HG02981 (cell line): ENCODE measurements around the gene ADRB1.

Experiments
- ATAC-seq: cut with Tn5 transposase; IDR thresholded peaks from one replicate; pipeline ENCODE4 v1.9.1; 2021; ENCODE audit warnings: mild to moderate bottlenecking, moderate library complexity; ENCODE audit not compliant: unreplicated experiment

ADRB1 gene

GRCh38 chr10:114051714-114052113 is 8.0 kb downstream of the ADRB1 start:
- ATAC-seq = no peak

DNA sequence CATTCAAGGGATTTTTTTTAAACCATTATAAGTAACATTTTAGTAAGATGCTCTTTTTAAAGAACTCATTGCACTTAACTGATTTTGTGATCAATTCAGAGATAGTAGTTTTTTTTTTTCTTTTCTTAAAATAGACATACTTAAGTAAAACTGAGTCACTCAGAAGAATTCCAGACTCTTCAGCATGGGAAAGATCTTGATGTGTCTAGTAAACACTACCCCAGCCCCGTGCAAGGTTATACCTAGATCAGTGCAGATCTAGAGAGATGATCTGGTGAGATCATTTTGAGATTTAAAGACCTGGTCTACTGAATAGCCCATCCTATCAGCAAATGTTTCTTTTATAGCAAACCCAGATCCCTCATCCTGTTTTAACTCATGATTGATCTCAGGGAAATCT is 8.6 kb downstream of the ADRB1 start:
- ATAC-seq = no peak

- no peak for ATAC-seq
Observed at GRCh38 chr10:114053946-114054345, 10.3 kb downstream of the ADRB1 start.

GRCh38 chr10:114057855-114058254 is 14.2 kb downstream of the ADRB1 start:
- ATAC-seq = no peak

- no peak for ATAC-seq
Observed at GRCh38 chr10:114058297-114058696, 14.6 kb downstream of the ADRB1 start.

- ATAC-seq = no peak
Observed at GRCh38 chr10:114059561-114059960, 15.9 kb downstream of the ADRB1 start.

- no peak for ATAC-seq
Observed at GRCh38 chr10:114060456-114060855, 16.8 kb downstream of the ADRB1 start.

GRCh38 chr10:114061148-114061547 is 17.5 kb downstream of the ADRB1 start:
- ATAC-seq = no peak

DNA sequence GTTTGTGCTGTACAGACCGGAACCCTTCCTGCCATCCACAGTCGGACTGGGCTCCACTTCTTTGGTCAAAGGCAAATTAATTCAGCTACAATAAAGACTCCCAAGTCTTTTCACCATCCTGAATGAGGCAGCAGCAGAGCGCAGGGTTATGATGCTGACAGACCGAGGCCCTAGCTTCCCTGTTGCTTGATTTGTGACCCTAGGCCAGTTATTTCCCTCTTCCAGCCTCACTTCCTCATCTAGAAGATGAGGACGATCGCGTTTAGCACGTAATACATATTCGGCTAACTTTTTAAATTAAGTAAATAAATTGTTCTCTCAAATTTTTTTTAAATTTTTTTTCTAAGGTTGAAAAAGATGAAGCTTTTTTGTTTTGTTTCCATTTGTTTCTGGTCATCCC is 18.1 kb downstream of the ADRB1 start:
- ATAC-seq = no peak

DNA sequence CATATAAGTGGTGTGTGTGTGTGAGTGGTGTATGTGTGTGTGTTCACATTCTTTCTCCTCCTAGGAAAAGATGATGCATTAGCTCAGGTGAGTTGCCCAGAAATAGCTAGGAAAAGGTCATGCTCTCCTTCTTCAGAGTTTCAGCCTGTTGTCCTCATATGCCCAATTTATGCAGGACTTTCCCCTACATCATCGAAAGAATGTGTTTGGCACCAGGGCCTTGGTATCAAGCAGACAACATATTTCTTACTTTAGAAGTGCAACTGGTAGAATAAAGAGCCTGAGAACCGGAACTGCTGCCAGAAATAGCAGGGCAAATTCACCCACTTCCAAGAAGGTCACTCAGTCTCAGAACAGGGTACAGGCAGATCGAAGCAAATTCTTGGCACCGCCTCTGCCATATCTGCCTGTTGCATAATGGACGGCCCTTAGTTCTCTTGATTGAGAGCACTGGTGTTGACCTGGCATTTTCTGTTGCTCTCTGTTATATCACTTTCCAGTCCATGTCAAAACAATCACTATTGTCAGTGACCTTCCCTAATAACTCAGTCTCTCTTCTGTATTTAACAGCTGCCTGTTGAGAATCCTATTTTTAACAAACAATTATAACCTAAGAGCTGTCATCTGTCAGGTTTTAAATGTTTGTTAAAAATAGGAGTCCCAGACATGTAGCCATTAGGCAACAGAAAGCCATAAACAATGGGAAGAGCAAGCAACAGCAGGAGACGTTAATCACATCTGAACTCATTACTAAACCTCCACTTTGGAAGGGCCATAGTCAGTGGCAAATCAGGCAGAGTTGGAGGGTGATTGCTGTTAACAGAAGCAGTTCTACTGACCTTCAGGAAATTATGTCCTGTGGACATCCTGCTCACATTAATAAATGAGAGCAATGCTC is 20.7 kb downstream of the ADRB1 start:
- no peak for ATAC-seq

- ATAC-seq = no peak
Observed at GRCh38 chr10:114065049-114065435, 21.4 kb downstream of the ADRB1 start.

DNA sequence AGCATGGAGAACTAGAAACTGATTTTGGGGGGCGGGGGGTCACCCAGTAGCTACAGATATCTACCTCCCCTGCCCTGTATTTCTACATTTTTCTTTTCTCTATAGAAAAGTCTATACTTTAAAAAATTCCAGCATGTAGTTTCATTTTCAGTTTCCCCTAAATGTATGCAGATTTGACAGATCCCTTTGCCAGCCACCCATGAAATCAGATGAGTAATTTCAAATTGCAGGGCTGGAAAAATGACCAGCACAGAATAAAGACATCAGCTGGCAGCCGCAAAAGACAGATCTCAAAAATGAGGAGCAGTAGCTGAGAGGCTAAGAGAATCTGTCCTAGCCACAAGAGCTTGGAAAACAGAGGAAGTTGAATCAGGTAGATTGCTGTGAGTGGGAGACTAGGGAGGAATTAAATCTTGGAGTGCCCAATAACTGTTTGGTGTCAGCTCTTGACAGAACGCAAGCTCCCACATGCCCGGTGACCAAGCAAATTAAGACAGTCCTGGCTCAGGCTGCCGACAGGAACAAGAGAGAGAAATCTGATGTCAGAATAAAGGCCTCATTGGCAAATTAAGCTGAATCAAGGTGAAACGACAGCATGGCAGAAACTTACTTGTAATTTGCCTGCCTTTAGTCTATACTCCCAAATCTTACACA is 24.5 kb downstream of the ADRB1 start:
- no peak for ATAC-seq

- ATAC-seq = no peak
Observed at GRCh38 chr10:114070710-114071109, 27.0 kb downstream of the ADRB1 start.

- ATAC-seq = no peak
Observed at GRCh38 chr10:114071178-114071577, 27.5 kb downstream of the ADRB1 start.

DNA sequence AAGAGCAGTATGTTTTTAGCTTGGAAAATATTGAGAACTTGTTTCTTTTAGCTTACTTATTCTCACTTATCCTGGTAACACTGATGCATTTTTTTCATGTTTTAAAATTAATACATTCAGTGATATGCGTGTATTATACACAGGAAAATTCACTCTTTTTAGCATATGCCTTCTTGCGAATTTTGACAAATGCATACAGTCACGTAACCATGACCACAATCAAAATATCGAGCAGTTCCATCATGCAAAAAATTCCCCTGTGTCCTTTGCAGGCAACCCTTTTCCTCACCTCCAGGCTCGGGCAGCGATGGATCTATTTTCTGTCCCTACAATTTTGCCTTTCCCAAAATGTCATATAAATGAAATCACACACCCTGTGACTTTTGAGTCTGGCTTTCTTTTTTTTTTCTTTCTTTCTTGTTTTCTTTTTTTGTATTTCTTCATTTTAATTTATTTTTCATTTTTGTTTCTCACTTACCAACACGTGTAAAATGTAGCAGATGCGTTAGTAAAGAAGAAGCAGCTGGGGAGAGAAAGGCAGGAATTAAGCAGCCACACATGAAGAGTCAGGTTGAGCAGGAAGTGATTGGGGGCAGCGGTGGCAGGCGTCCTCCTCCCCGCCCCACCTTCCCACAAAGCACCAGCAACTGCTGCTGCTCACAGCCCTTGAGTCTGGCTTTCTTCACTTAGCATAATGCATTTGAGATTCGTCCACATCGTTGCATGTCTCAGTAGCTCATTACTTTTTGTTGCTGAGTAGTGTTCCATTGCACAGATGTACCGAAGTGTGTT is 29.9 kb downstream of the ADRB1 start:
- ATAC-seq = no peak

GRCh38 chr10:114075093-114075492 is 31.4 kb downstream of the ADRB1 start:
- no peak for ATAC-seq

DNA sequence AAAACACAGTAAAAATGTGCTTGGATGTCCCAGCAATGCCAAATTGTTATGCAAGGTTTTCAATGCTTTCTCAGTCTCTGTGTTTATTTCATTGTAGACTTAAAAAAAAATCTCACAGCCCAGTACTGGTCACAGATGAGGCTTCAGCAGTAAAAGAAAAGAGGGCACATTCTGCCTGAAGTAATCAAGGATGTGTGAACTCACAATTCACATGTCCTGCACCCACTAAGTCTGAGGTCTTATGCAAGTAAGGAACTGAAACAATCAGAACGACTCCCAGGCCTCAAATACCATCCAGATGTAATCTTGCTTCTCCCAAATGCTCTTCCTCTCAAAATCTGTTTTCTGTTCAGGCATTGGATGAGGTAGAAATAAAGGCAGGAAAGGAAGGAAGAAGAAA is 33.7 kb downstream of the ADRB1 start:
- no peak for ATAC-seq

- ATAC-seq = no peak
Observed at GRCh38 chr10:114077815-114078219, 34.2 kb downstream of the ADRB1 start.

DNA sequence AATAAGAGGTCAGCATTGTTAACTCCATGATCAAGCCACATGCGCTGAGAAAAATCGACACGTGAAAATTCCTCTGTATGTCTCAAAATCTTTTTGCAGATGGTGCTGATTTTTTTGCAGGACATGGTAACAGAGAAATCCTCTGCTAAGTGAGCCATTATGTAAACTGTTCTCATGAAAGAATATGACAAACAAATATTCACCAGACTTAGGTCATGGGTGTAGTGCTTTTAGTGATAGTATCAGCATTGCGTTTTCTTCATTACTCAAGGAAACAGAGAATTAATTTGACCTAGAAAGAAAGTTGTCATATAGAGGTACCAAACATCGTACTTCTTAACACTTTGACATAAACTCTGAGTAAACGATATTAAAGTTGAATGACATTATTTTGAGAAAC is 34.7 kb downstream of the ADRB1 start:
- no peak for ATAC-seq

GRCh38 chr10:114079421-114079820 is 35.8 kb downstream of the ADRB1 start:
- no peak for ATAC-seq

DNA sequence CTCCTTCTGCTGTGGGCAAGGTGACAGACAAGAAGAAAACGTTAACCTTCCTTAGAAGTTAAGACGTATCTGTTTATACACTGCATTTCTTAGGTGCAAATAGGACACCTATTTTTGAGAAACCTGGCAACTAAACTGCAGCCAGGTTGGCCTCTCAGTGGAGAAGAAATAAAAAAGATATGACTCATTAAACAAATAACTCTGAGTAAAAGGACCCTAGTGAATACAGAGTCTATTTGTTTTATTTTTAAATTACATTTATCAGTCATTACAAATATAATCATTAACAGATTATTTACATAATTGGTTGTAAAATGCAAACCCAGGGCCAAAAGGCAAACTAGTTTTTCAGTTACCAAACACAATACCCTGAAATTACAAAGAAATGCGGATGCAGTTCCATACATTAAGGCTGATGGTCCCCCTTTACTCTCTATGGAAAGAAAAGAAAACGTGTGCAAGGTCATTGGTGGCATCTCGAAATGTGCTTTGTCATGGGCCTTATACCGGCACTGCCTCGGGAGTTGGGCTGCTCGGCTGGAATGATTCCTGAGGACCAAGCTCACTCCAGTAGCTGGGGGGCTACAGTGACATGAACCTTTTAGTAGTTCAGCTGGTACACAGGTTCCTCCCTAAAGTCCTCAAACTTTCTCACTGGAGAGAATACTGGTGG is 38.4 kb downstream of the ADRB1 start:
- no peak for ATAC-seq
